Nephron progenitor cell (in vitro differentiated cells): Measurements from ENCODE around the gene MTA2.

Experiments used
- DNase-seq: peaks from one replicate; pipeline ENCODE4 v3.0.0; 2021
- H3K27ac Mint-ChIP-seq: 2 replicates; pipeline ENCODE4 v1.8.0; 2021; ENCODE audit warnings: mild to moderate bottlenecking, moderate library complexity, mixed read lengths
- H3K27me3 Mint-ChIP-seq: 2 replicates; pipeline ENCODE4 v1.8.0; 2021; ENCODE audit warnings: mild to moderate bottlenecking, low read depth, mixed read lengths; ENCODE audit not compliant: poor library complexity
- H3K36me3 Mint-ChIP-seq: 2 replicates; pipeline ENCODE4 v1.8.0; 2021; ENCODE audit warnings: low read depth, mixed read lengths
- H3K4me1 Mint-ChIP-seq: 2 replicates; pipeline ENCODE4 v1.8.0; 2021; ENCODE audit warnings: mixed read lengths
- H3K4me3 Mint-ChIP-seq: 2 replicates; pipeline ENCODE4 v1.8.0; 2021; ENCODE audit warnings: mild to moderate bottlenecking, moderate library complexity, mixed read lengths
- H3K9me3 Mint-ChIP-seq: 2 replicates; pipeline ENCODE4 v1.8.0; 2021; ENCODE audit warnings: mild to moderate bottlenecking, moderate library complexity, mixed read lengths
- CTCF ChIP-seq: fragments of 200-600 bp; sonication (generic); IDR thresholded peaks from 2 replicates; pipeline ENCODE4 v1.5.0; 2021; ENCODE audit warnings: antibody characterized with exemption

MTA2 gene

GRCh38 chr11:62599901-62600300 lies 1.8 kb downstream of the MTA2 start:
- DNase-seq, result no peak
- H3K27ac Mint-ChIP-seq, result peak overlapping the region; percentile 67
- no peaks in the 10 kb centered on the region for H3K9me3 Mint-ChIP-seq
- no peak for TF ChIP-seq CTCF
- peaks cover 25% of the 10 kb centered on the region for H3K27me3 Mint-ChIP-seq
- H3K36me3 Mint-ChIP-seq, result peaks cover 61% of the 10 kb centered on the region
- peak overlapping the region; percentile 96 for H3K4me3 Mint-ChIP-seq
- H3K4me1 Mint-ChIP-seq, result peaks cover 65% of the 10 kb centered on the region

GRCh38 chr11:62599069-62599696 lies 2.5 kb downstream of the MTA2 start:
- peaks cover 67% of the 10 kb centered on the region for H3K36me3 Mint-ChIP-seq
- peaks cover 58% of the 10 kb centered on the region for H3K4me1 Mint-ChIP-seq
- H3K9me3 Mint-ChIP-seq, result no peaks in the 10 kb centered on the region
- no peak for TF ChIP-seq CTCF
- H3K27me3 Mint-ChIP-seq, result peaks cover 19% of the 10 kb centered on the region
- H3K4me3 Mint-ChIP-seq, result peak overlapping the region; percentile 96
- peak overlapping the region; percentile 90 for H3K27ac Mint-ChIP-seq
- peak; percentile 90 for DNase-seq

GRCh38 chr11:62595124-62595523 lies 6.5 kb downstream of the MTA2 start:
- no peak for TF ChIP-seq CTCF
- H3K27ac Mint-ChIP-seq, result no peak overlapping the region
- no peak overlapping the region for H3K4me3 Mint-ChIP-seq
- H3K4me1 Mint-ChIP-seq, result peaks cover 64% of the 10 kb centered on the region
- H3K9me3 Mint-ChIP-seq, result no peaks in the 10 kb centered on the region
- no peak for DNase-seq
- H3K27me3 Mint-ChIP-seq, result peaks cover 3% of the 10 kb centered on the region
- H3K36me3 Mint-ChIP-seq, result peaks cover 67% of the 10 kb centered on the region

- H3K9me3 Mint-ChIP-seq, result no peaks in the 10 kb centered on the region
- H3K36me3 Mint-ChIP-seq, result peaks cover 51% of the 10 kb centered on the region
- peak; percentile 76 for DNase-seq
- peaks cover 3% of the 10 kb centered on the region for H3K27me3 Mint-ChIP-seq
- peak; percentile 46 for TF ChIP-seq CTCF
- peaks cover 54% of the 10 kb centered on the region for H3K4me1 Mint-ChIP-seq
- peak overlapping the region; percentile 70 for H3K4me3 Mint-ChIP-seq
- H3K27ac Mint-ChIP-seq, result peak overlapping the region; percentile 62
Measured at GRCh38 chr11:62593434-62594044, 8.1 kb downstream of the MTA2 start.

- TF ChIP-seq CTCF, result no peak
- H3K27ac Mint-ChIP-seq, result peak overlapping the region; percentile 64
- peaks cover 46% of the 10 kb centered on the region for H3K36me3 Mint-ChIP-seq
- DNase-seq, result no peak
- no peaks in the 10 kb centered on the region for H3K9me3 Mint-ChIP-seq
- H3K4me1 Mint-ChIP-seq, result peaks cover 49% of the 10 kb centered on the region
- H3K27me3 Mint-ChIP-seq, result no peaks in the 10 kb centered on the region
- peak overlapping the region; percentile 38 for H3K4me3 Mint-ChIP-seq
Measured at GRCh38 chr11:62592989-62593421, 8.7 kb downstream of the MTA2 start.
